IMR-90 (cell line): Measurements from ENCODE around the gene KIAA1328. TPM values are rescaled to one million over a fixed set of nuclear protein-coding genes. Genes with fewer than 3 reads are reported as not detected.

ENCODE experiments used
- ATAC-seq: fragments of 200-7000 bp; cut with Tn5 transposase; 2 replicates; pipeline ENCODE4 v1.9.1; 2020; ENCODE audit warnings: low read depth, mild to moderate bottlenecking, moderate library complexity
- BruUV-seq: library from RNA; stranded (reverse); fragments of 400-500 nt; replicated peaks from 2 replicates; lab custom pipeline; 2021; lab: Mats Ljungman, UMichigan
- CTCF ChIA-PET: fragments of 300-600 bp; formaldehyde crosslinking; extraction: SDS; loops from one replicate; lab custom pipeline; 2021; ENCODE audit warnings: antibody characterized with exemption; lab: Yijun Ruan, JAX
- POLR2A ChIA-PET: fragments of 300-600 bp; sonication (Branson Sonifier 250); formaldehyde crosslinking; loops from one replicate; lab custom pipeline; 2022; ENCODE audit warnings: antibody characterized with exemption; ENCODE audit not compliant: unreplicated experiment; lab: Charles Lee
- DNase-seq: peaks from one replicate; pipeline ENCODE4 v3.0.0; 2013
- H2AFZ ChIP-seq: replicated peaks from 2 replicates; pipeline ENCODE3; 2013; ENCODE audit warnings: low read length, mild to moderate bottlenecking; ENCODE audit not compliant: poor library complexity
- H2AK5ac ChIP-seq: 2 replicates; pipeline ENCODE4 v1.6.1; 2013; ENCODE audit warnings: low read depth, low read length, inconsistent platforms
- H2AK9ac ChIP-seq: replicated peaks from 2 replicates; pipeline ENCODE3; 2013; ENCODE audit warnings: mild to moderate bottlenecking, low read depth, low read length, moderate library complexity; ENCODE audit not compliant: poor library complexity
- H2BK120ac ChIP-seq: 2 replicates; pipeline ENCODE4 v1.6.1; 2013; ENCODE audit warnings: low read depth, low read length, inconsistent platforms
- H2BK15ac ChIP-seq: 3 replicates; pipeline ENCODE4 v1.6.1; 2013; ENCODE audit warnings: low read depth, low read length, inconsistent platforms
- H2BK20ac ChIP-seq: 2 replicates; pipeline ENCODE4 v1.6.1; 2013; ENCODE audit warnings: low read depth, mild to moderate bottlenecking, inconsistent platforms, low read length, moderate library complexity
- H2BK5ac ChIP-seq: 2 replicates; pipeline ENCODE4 v1.6.1; 2013; ENCODE audit warnings: mild to moderate bottlenecking, low read depth, low read length, inconsistent platforms; ENCODE audit not compliant: poor library complexity, severe bottlenecking
- H3K14ac ChIP-seq: replicated peaks from 2 replicates; pipeline ENCODE4 v1.6.1; 2013; ENCODE audit warnings: low read depth, low read length, inconsistent platforms
- H3K18ac ChIP-seq: 2 replicates; pipeline ENCODE4 v1.6.1; 2013; ENCODE audit warnings: low read depth, low read length, control low read depth
- H3K23ac ChIP-seq: 2 replicates; pipeline ENCODE4 v1.6.1; 2013; ENCODE audit warnings: low read depth, low read length, inconsistent platforms
- H3K27ac ChIP-seq: 2 replicates; pipeline ENCODE4 v1.5.1; 2013; ENCODE audit warnings: mild to moderate bottlenecking, control low read depth, low read length; ENCODE audit not compliant: insufficient read depth
- H3K27me3 ChIP-seq: 2 replicates; pipeline ENCODE4 v1.6.1; 2013; ENCODE audit warnings: low read length; ENCODE audit not compliant: control insufficient read depth, insufficient read depth
- H3K36me3 ChIP-seq: 2 replicates; pipeline ENCODE4 v1.6.1; 2013; ENCODE audit warnings: low read length, mixed read lengths; ENCODE audit not compliant: control insufficient read depth, insufficient read depth
- H3K4ac ChIP-seq: 2 replicates; pipeline ENCODE4 v1.6.1; 2013; ENCODE audit warnings: low read depth, low read length, inconsistent platforms
- H3K4me1 ChIP-seq: 2 replicates; pipeline ENCODE4 v1.6.1; 2013; ENCODE audit warnings: low read length, mixed read lengths; ENCODE audit not compliant: control insufficient read depth, insufficient read depth
- H3K4me2 ChIP-seq: 2 replicates; pipeline ENCODE4 v1.6.1; 2013; ENCODE audit warnings: low read depth, mild to moderate bottlenecking, control low read depth, low read length, moderate library complexity
- H3K4me3 ChIP-seq: 2 replicates; pipeline ENCODE4 v1.5.1; 2013; ENCODE audit warnings: low read depth, mild to moderate bottlenecking, control low read depth, low read length, moderate library complexity; ENCODE audit not compliant: insufficient read depth
- H3K56ac ChIP-seq: 2 replicates; pipeline ENCODE4 v1.6.1; 2013; ENCODE audit warnings: low read length, inconsistent platforms; ENCODE audit not compliant: insufficient read depth; ENCODE audit errors: extremely low read depth
- H3K79me1 ChIP-seq, 2 experiments: 2 replicates each; pipeline ENCODE4 v1.6.1; 2013; ENCODE audit warnings: low read length in 2 of 2, inconsistent platforms in 1 of 2, low read depth in 1 of 2
- H3K9ac ChIP-seq: 2 replicates; pipeline ENCODE4 v1.6.1; 2013; ENCODE audit warnings: low read depth, low read length, control low read depth
- H3K9me1 ChIP-seq: 2 replicates; pipeline ENCODE4 v1.6.1; 2013; ENCODE audit warnings: low read length, inconsistent platforms; ENCODE audit not compliant: insufficient read depth
- H3K9me3 ChIP-seq: 2 replicates; pipeline ENCODE4 v1.6.1; 2013; ENCODE audit warnings: low read length; ENCODE audit not compliant: control insufficient read depth, insufficient read depth
- H4K20me1 ChIP-seq: 2 replicates; pipeline ENCODE4 v1.6.1; 2013; ENCODE audit warnings: low read length, inconsistent platforms; ENCODE audit not compliant: insufficient read depth
- H4K5ac ChIP-seq: 2 replicates; pipeline ENCODE4 v1.6.1; 2013; ENCODE audit warnings: mild to moderate bottlenecking, low read depth, low read length, control low read depth
- H4K8ac ChIP-seq, 2 experiments: 2 replicates each; pipeline ENCODE4 v1.6.1; 2013; ENCODE audit warnings: low read depth in 2 of 2, low read length in 2 of 2, control low read depth in 1 of 2, inconsistent platforms in 1 of 2
- H4K91ac ChIP-seq: 2 replicates; pipeline ENCODE4 v1.6.1; 2013; ENCODE audit warnings: low read depth, low read length, inconsistent platforms; ENCODE audit not compliant: insufficient read depth
- BHLHE40 ChIP-seq: fragments of 150-350 bp; IDR thresholded peaks from 2 replicates; pipeline ENCODE4 v1.6.1; 2016; ENCODE audit warnings: mild to moderate bottlenecking, low read depth, low read length
- CEBPB ChIP-seq: IDR thresholded peaks from 2 replicates; pipeline ENCODE4 v1.6.1; 2012; ENCODE audit warnings: low read depth, low read length, improper control_type of control experiment
- CHD1 ChIP-seq: IDR thresholded peaks from 2 replicates; pipeline ENCODE4 v1.6.1; 2012; ENCODE audit warnings: low read depth, low read length, improper control_type of control experiment
- ELK1 ChIP-seq: fragments of 150-350 bp; IDR thresholded peaks from 2 replicates; pipeline ENCODE4 v1.6.1; 2016; ENCODE audit warnings: low read depth, mild to moderate bottlenecking, low read length, moderate library complexity, borderline replicate concordance
- FOS ChIP-seq: fragments of 150-350 bp; IDR thresholded peaks from 2 replicates; pipeline ENCODE4 v1.6.1; 2016; ENCODE audit warnings: low read depth, low read length
- MAFK ChIP-seq: IDR thresholded peaks from 2 replicates; pipeline ENCODE4 v1.6.1; 2012; ENCODE audit warnings: low read depth, low read length, improper control_type of control experiment
- MAZ ChIP-seq: IDR thresholded peaks from 2 replicates; pipeline ENCODE4 v1.6.1; 2012; ENCODE audit warnings: low read depth, mild to moderate bottlenecking, low read length, improper control_type of control experiment, moderate library complexity, borderline replicate concordance
- MXI1 ChIP-seq: IDR thresholded peaks from 2 replicates; pipeline ENCODE4 v1.6.1; 2012; ENCODE audit warnings: low read depth, mild to moderate bottlenecking, low read length, moderate library complexity, borderline replicate concordance
- NFE2L2 ChIP-seq: fragments of 150-350 bp; IDR thresholded peaks from 2 replicates; pipeline ENCODE4 v1.6.1; 2016; ENCODE audit warnings: low read depth, mild to moderate bottlenecking, low read length
- POLR2A ChIP-seq: IDR thresholded peaks from 2 replicates; pipeline ENCODE4 v1.6.1; 2012; ENCODE audit warnings: mild to moderate bottlenecking, low read depth, low read length
- RAD21 ChIP-seq: IDR thresholded peaks from 2 replicates; pipeline ENCODE4 v1.6.1; 2012; ENCODE audit warnings: low read length, improper control_type of control experiment
- RCOR1 ChIP-seq: IDR thresholded peaks from 2 replicates; pipeline ENCODE4 v1.6.1; 2012; ENCODE audit warnings: mild to moderate bottlenecking, low read length, improper control_type of control experiment; ENCODE audit not compliant: insufficient replicate concordance
- RFX5 ChIP-seq: IDR thresholded peaks from 2 replicates; pipeline ENCODE4 v1.8.0; 2012; ENCODE audit warnings: low read depth, mild to moderate bottlenecking, low read length, moderate library complexity
- SMC3 ChIP-seq: fragments of 150-350 bp; IDR thresholded peaks from 2 replicates; pipeline ENCODE4 v1.6.1; 2016; ENCODE audit warnings: low read depth, mild to moderate bottlenecking, antibody characterized with exemption, low read length, moderate library complexity
- whole genome bisulfite sequencing, 2 experiments: methylation state at CpG; one replicate each; pipeline versions ENCODE4 v1.1.5 to v1.1.7; 2013; ENCODE audit warnings: missing lambda C conversion rate in 2 of 2; ENCODE audit not compliant: insufficient read length in 1 of 2; ENCODE audit errors: extremely low coverage in 2 of 2; 5-methylcytosine and 5-hydroxymethylcytosine counted together
- dilution Hi-C: fragments of 300-500 bp; cut with HindIII; formaldehyde crosslinking; loops from one replicate; pipeline ENCODE4 v1.14.3; 2018; ENCODE audit warnings: low sequenced_read_pairs; ENCODE audit not compliant: unreplicated experiment
- in situ Hi-C: fragments of 300-500 bp; cut with MboI; formaldehyde crosslinking; loops from 3 replicates; pipeline ENCODE4 v1.14.3; 2019; ENCODE audit warnings: low sequenced_read_pairs, inconsistent platforms, mixed read lengths
- intact Hi-C: fragments of 100-400 bp; cut with micrococcal nuclease; formaldehyde crosslinking; loops from 2 replicates; pipeline ENCODE4 v1.10.0; 2022
- polyA plus RNA-seq, 3 experiments: library from polyadenylated mRNA; depleted of rRNA; stranded (reverse); fragments of >200 nt; gene quantifications; 2 replicates each; pipeline ENCODE4 v1.2.3, GENCODE V29; 2012; ENCODE audit warnings: low replicate concordance in 1 of 3
- total RNA-seq: library from RNA; depleted of rRNA; stranded (reverse); fragments of >200 nt; gene quantifications from 2 replicates; pipeline ENCODE4 v1.2.3, GENCODE V29; 2012
- TF ChIP-seq, protein P1 (sequence below): conservative IDR thresholded peaks from 2 replicates; pipeline ENCODE4 v1.5.1; 2012; ENCODE audit warnings: mild to moderate bottlenecking, low read depth, low read length, improper control_type of control experiment
- TF ChIP-seq, protein P2 (sequence below): fragments of 150-350 bp; IDR thresholded peaks from 2 replicates; pipeline ENCODE4 v1.6.1; 2017; ENCODE audit warnings: mild to moderate bottlenecking, antibody characterized with exemption, low read length, low read depth

Gene KIAA1328
- total and polyA plus RNA-seq, 2 of the 4 experiments (the other 2 are of a cell fraction): 2.4 to 7.0 TPM

DNA sequence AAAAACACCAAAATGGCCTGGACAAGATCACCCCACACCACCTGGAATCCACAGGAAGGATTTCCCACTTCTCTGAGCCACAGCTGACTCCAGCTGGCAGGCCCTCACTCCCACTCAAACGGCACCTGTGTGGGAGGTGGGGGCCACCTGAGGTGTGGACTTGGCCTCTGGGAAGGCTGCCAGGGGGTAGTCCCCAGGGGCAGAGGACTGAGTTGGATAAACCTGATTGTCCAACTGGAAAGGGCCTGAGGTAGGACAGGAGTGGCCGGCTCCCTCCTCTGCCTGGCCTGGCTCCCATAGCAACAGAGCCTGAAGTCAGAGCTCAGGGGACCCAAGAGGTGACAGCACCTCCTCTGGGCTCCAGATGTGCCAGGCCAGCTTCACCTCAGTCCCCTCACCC, 436.5 kb downstream of the KIAA1328 start:
- H2BK20ac ChIP-seq: no peak overlapping the region
- no peaks in the 10 kb centered on the region for H4K20me1 ChIP-seq
- DNase-seq: no peak
- CTCF ChIA-PET: no interaction called here
- H2BK120ac ChIP-seq: no peak overlapping the region
- no peak overlapping the region for H2AK9ac ChIP-seq
- no peak overlapping the region for H3K4me2 ChIP-seq
- H2AK5ac ChIP-seq: no peak overlapping the region
- POLR2A ChIA-PET: no interaction called here
- H3K14ac ChIP-seq: no peak overlapping the region
- dilution Hi-C loops (no loop called here), in situ Hi-C loops (no loop called here), intact Hi-C loops (no loop called here)
- no peak overlapping the region for H3K23ac ChIP-seq
- H3K9me3 ChIP-seq: no peaks in the 10 kb centered on the region
- no TSS peak for BruUV-seq
- H3K4ac ChIP-seq: no peak overlapping the region
- no peak overlapping the region for H2BK15ac ChIP-seq
- H4K8ac ChIP-seq: no peak overlapping the region
- peaks cover 2% of the 10 kb centered on the region; the same call in 1 of the 2 replicates for H3K27me3 ChIP-seq
- no peak for ATAC-seq
- TF ChIP-seq MAZ (no peak), CHD1 (no peak), RFX5 (no peak), RCOR1 (no peak), RAD21 (no peak), NFE2L2 (no peak), BHLHE40 (no peak), CEBPB (no peak), POLR2A (no peak), SMC3 (no peak), MAFK (no peak), FOS (no peak), ELK1 (no peak), MXI1 (no peak)
- TF ChIP-seq, protein P1, sequence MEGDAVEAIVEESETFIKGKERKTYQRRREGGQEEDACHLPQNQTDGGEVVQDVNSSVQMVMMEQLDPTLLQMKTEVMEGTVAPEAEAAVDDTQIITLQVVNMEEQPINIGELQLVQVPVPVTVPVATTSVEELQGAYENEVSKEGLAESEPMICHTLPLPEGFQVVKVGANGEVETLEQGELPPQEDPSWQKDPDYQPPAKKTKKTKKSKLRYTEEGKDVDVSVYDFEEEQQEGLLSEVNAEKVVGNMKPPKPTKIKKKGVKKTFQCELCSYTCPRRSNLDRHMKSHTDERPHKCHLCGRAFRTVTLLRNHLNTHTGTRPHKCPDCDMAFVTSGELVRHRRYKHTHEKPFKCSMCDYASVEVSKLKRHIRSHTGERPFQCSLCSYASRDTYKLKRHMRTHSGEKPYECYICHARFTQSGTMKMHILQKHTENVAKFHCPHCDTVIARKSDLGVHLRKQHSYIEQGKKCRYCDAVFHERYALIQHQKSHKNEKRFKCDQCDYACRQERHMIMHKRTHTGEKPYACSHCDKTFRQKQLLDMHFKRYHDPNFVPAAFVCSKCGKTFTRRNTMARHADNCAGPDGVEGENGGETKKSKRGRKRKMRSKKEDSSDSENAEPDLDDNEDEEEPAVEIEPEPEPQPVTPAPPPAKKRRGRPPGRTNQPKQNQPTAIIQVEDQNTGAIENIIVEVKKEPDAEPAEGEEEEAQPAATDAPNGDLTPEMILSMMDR: no peak
- TF ChIP-seq, protein P2, sequence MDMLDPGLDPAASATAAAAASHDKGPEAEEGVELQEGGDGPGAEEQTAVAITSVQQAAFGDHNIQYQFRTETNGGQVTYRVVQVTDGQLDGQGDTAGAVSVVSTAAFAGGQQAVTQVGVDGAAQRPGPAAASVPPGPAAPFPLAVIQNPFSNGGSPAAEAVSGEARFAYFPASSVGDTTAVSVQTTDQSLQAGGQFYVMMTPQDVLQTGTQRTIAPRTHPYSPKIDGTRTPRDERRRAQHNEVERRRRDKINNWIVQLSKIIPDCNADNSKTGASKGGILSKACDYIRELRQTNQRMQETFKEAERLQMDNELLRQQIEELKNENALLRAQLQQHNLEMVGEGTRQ: no peak
- H3K4me1 ChIP-seq: no peaks in the 10 kb centered on the region
- H3K36me3 ChIP-seq: no peaks in the 10 kb centered on the region
- no peak overlapping the region for H3K27ac ChIP-seq
- H3K9me1 ChIP-seq: peaks cover 3% of the 10 kb centered on the region; the same call in 1 of the 2 replicates
- H2AFZ ChIP-seq: no peak overlapping the region
- no peak overlapping the region for H3K9ac ChIP-seq
- no peak overlapping the region for H3K18ac ChIP-seq
- no peak overlapping the region for H3K4me3 ChIP-seq
- H4K5ac ChIP-seq: no peak overlapping the region
- H3K79me1 ChIP-seq: no peaks in the 10 kb centered on the region
- no peak overlapping the region for H3K56ac ChIP-seq
- 60% methylated on average over 1 of the region's 2 CpGs; no CpG with 5 or more reads in 1 of the 2 experiments for WGBS, 2 experiments
- no peak overlapping the region for H4K91ac ChIP-seq
- H2BK5ac ChIP-seq: no peak overlapping the region
